Lower leg skin (tissue), 4 donors: ENCODE measurements around the gene BRF1. TPM values are rescaled to one million over a fixed set of nuclear protein-coding genes. Genes with fewer than 3 reads are reported as not detected.

Experiments used
- DNase-seq, 2 donors: peaks; one replicate each; pipeline ENCODE4 v3.0.0-alpha.2; 2019; ENCODE audit warnings: low spot score in 2 of 2
- H3K4me3 ChIP-seq: fragments of 200-600 bp; sonication (generic); 2 replicates; pipeline ENCODE4 v1.5.1; 2017; ENCODE audit warnings: mild to moderate bottlenecking, low read depth; ENCODE audit not compliant: poor library complexity, severe bottlenecking
- CTCF ChIP-seq, 3 donors: fragments of 450-650 bp; IDR thresholded peaks; one replicate each; pipeline ENCODE4 v1.5.1; 2016; ENCODE audit warnings: antibody characterized with exemption in 3 of 3, mild to moderate bottlenecking in 3 of 3, moderate library complexity in 2 of 3
- POLR2A ChIP-seq, 2 donors: fragments of 450-650 bp; IDR thresholded peaks; one replicate each; pipeline ENCODE4 v1.6.1; 2016 to 2017; ENCODE audit warnings: antibody characterized with exemption in 2 of 2, mild to moderate bottlenecking in 1 of 2, moderate library complexity in 1 of 2
- WGBS, 2 donors: methylation state at CpG; one replicate each; pipeline ENCODE4 v1.1.5; 2018; 5-methylcytosine and 5-hydroxymethylcytosine counted together
- intact Hi-C: fragments of 100-400 bp; cut with DNase I; formaldehyde crosslinking; loops from one replicate; pipeline ENCODE4 v1.15.0; 2023; ENCODE audit warnings: low total_unique reads
- total RNA-seq, 4 donors: library from RNA; depleted of rRNA; stranded (reverse); fragments of >200 nt; gene quantifications; one replicate each; pipeline ENCODE4 v1.1.0, GENCODE V29; 2016

Gene BRF1
- total RNA-seq, 4 donors from 2014 or later = 32.7 to 74.5 (median 43.0) TPM

DNA sequence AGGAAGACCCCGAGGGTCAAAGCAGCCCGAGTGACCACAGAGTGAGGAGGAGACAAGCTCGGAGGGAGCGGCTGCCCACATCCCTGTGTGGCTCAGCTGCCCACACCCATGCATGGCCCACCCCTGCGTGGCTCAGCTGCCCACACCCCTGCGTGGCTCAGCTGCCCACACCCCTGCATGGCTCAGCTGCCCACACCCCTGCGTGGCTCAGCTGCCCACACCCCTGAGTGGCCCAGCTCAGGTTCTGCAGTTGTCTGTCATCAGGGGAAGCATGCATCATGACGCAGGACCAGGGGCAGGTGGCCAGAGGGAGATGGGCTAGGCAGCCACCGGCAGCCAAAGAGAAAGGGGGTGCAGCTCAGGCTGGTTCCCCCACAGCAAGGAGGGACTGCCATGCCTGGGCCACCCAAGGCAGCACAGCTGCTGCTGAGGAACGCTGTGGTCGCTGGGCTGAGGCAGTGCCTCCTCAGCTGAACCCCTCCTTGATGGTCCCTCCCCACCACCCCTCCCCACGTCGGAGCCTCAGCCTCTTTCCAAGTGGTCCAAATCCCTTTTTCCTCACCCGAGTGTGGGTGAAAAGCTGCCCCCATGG, 86.4 kb downstream of the BRF1 start:
- intact Hi-C loops = no loop called here
- WGBS, 2 donors = 88 to 93% methylated on average over 13 to 14 of the region's 14 CpGs
- DNase-seq = no peak
- TF ChIP-seq CTCF (IDR thresholded peaks at IDR 0.05) (no peak), POLR2A (IDR thresholded peaks at IDR 0.05) (no peak)
- H3K4me3 ChIP-seq = no peak overlapping the region

DNA sequence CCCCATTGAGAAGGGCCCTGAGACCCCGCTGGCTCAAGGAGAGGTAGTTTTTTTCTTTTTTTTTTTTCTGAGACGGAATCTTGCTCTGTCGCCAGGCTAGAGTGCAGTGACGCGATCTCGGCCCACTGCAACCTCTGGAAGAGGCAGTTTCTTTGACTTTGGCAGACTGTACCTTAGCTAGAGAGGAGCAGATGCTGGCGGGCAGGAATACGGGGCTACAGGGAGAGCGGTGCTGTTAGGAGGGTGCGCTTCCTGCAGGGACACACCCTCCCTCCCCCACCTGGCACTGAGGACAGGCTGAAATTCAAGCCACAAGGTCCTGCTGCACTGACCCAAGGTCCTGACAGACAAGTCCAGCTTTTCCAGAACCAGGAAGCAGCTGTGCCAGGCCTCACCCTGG, 87.4 kb downstream of the BRF1 start:
- no peak overlapping the region for H3K4me3 ChIP-seq
- TF ChIP-seq POLR2A (IDR thresholded peaks at IDR 0.05) (no peak), CTCF (IDR thresholded peaks at IDR 0.05) (no peak)
- no peak for DNase-seq
- 93 to 95% methylated on average over 10 of the region's 10 CpGs for WGBS, 2 donors
- intact Hi-C loops = no loop called here

GRCh38 chr14:105212541-105213300, 88.1 kb downstream of the BRF1 start:
- no peak for TF ChIP-seq CTCF (IDR thresholded peaks at IDR 0.05)
- no peak for TF ChIP-seq POLR2A (IDR thresholded peaks at IDR 0.05)
- intact Hi-C loops = no loop called here
- 87 to 91% methylated on average over 17 to 18 of the region's 18 CpGs for WGBS, 2 donors

GRCh38 chr14:105211758-105212089, 89.1 kb downstream of the BRF1 start:
- TF ChIP-seq POLR2A (IDR thresholded peaks at IDR 0.05) (no peak), CTCF (IDR thresholded peaks at IDR 0.05) (no peak)
- intact Hi-C loops = no loop called here
- no peak for DNase-seq
- no peak overlapping the region for H3K4me3 ChIP-seq
- WGBS, 2 donors = 94 to 97% methylated on average over 7 to 9 of the region's 9 CpGs

More at GRCh38 chr14:105212541-105213300, 88.1 kb downstream of the BRF1 start:
- no peak for DNase-seq
- no peak overlapping the region for H3K4me3 ChIP-seq

- DNase-seq = no peak
- TF ChIP-seq POLR2A (IDR thresholded peaks at IDR 0.05) (no peak), CTCF (IDR thresholded peaks at IDR 0.05) (no peak)
- H3K4me3 ChIP-seq = no peak overlapping the region
- intact Hi-C loops = no loop called here
- 92 to 95% methylated on average over 12 to 22 of the region's 23 CpGs for WGBS, 2 donors
Observed at GRCh38 chr14:105211086-105211757, 89.6 kb downstream of the BRF1 start.
